GM21825 (cell line): ENCODE data around the gene DEUP1.
A peak's percentile ranks its signal among the peaks of the same experiment; 100 is the strongest.
"Not testable (repeated sequence)": the region's sequence is repeated elsewhere in the genome, so short reads cannot be mapped to it uniquely, and the experiment has no call there.

ENCODE experiments used
- ATAC-seq: cut with Tn5 transposase; IDR thresholded peaks from one replicate; pipeline ENCODE4 v1.9.1; 2021; ENCODE audit warnings: mild to moderate bottlenecking, moderate library complexity; ENCODE audit not compliant: unreplicated experiment

DEUP1 gene

DNA sequence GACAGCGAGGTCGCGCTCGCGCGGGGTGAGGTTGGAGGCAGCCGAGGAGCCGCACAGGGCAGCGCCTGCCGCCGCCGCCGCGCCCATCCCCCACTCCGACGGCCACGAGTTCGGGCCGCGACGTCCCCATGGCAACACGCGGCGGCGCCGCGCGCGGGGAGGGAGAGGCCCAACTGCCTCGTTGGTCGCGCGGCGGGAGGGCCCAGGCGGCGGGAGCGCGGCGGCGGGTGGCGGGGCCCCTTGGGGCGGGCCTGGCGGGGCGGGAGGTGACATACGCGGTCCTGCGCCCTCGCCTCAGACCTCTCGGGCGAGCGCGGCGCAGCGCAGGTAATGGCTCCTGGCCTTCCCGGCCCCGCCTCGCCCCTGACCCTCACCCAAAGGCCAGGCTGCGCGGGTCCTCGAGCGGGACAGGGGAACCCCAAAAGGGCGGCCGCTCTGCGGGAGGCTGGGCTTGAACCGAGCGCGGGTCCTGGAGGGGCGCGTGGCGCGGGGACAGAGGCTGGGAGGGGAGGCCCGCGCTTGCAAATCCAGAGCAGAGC lies at the start of gene DEUP1:
Gene DEUP1, plus strand, starts transcription at position 297 of the 539 bp plus-strand sequence. CDS start 1,518 bp downstream, outside the sequence.
- no peak for ATAC-seq

DNA sequence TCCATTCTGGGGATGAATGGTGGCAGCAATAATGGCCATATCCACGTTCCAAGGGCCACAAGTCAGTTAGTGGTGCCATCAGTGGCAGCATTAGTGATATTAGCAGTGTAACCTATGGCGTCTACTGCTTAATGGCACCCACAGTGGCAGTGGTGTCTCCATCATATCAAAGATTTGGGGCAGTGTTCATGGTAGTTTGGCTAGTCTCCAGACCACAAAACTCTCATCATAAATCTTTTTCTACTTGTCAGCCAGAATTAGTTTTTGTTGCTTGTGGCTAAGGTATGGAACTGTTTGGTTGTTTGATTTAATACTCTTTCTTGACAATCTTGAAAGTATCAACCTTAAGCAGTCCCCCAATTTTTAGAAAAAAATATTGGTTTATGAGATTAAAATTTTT lies 45.1 kb upstream of the DEUP1 start:
- no peak for ATAC-seq

GRCh38 chr11:93287434-93287833 lies 43.1 kb upstream of the DEUP1 start:
- no peak for ATAC-seq

DNA sequence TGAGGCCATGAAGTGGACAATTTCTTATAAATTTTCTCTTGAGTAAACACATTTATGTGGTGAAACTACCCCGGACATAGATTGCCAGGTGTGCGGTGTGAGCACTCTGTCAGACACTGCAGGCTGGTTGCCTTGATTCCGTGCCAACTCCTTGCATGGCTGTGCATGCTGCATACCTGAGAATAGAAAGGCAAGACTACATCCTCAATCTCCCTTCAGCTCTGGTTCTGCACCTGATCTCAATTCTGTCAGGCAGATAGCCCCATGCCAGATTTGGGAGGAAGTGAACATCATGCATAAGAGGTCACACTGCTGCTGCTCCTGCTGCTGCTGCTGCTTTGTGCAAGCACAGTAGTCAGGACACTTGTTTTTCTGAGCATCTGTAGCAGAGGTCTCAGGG lies 42.5 kb upstream of the DEUP1 start:
- peak; percentile 55 for ATAC-seq

- ATAC-seq = peak; percentile 48
These were observed 41.8 kb upstream of the DEUP1 start for GRCh38 chr11:93288767-93289166.

DNA sequence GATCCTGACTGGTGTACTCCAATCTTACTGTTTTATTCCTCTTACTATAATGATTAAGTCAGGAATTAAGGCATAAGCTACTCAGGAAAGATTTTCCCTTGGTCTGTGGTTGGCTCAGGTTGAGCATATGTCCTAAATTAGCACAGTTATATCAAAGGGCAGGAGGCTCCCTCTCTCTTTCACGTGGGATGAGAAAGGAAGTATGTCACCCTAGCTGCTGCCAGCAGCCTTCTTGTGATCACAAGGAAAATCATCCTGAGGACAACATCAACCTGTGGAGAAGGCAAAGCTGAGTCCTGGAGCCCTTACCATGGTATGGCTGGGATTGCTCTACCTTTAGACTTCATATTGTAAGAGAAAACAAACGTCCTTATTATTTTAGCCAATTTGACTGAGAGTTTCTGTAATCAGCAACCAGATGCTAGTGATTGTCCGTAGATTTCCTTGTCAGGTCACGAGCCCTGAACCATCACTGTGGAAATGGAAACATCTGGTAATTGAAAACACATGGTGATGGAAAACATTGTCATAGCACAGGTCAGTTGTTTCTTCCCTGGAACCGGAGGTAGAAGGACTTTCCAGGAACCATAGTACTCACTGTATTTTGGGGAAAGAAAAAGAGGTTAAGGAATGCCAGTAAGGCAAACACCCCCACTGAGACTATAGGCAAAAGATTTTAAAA lies 40.6 kb upstream of the DEUP1 start:
- ATAC-seq = no peak

- ATAC-seq = no peak
These were observed 39.4 kb upstream of the DEUP1 start for GRCh38 chr11:93291110-93291509.

DNA sequence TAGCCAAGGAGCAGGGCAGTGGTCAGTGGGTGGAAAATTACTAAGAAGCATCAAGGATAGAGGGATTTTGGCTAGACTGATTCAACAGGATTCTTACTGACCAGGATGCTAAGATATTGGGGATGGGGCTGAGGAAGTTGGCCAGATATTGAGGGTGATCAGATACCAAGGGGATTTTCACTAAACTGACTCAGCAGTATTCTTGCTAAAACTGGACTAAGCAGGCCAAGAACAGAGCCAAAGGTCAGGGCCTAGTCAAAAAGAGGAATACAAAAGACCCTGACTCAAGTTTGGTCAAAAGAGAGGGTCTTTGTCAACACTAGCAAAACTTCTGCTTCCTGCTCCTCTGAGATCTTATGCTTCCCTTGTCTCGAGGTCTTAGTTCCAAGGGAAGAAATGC lies 38.6 kb upstream of the DEUP1 start:
- ATAC-seq = no peak

GRCh38 chr11:93295921-93296575 lies 34.5 kb upstream of the DEUP1 start:
- no peak for ATAC-seq

DNA sequence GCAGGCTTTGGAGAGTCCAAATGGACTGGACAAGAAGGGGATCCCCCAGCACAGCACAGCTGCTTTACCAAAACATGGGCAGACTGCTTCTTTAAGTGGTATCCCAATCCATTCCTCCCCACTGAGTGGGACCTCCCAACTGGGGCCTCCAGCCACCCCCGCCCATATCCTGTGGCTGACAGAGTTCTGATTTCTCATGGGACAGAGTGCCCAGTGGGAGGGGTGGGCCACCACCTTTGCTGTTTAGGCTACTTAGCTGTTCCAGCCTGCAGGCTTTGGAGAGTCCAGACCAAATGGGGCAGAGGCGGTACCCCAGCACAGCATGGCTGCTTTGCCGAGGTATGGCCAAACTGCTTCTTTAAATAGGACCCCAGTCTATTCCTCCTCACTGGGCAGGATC lies 26.9 kb upstream of the DEUP1 start:
- no peak for ATAC-seq

DNA sequence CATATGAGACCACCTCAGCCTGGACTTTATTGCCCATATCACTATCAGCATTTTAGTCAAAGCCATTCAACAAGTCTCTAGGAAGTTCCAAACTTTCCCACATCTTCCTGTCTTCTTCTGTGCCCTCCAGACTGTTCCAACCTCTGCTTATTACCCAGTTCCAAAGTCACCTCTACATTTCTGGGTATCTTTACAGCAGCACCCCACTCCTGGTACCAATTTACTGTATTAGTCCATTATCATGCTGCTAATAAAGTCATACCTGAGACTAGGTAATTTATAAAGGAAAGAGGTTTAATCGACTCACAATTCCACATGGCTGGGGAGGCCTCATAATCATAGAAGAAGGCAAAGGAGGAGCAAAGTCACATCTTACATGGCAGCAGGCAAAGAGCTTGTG lies 16.1 kb upstream of the DEUP1 start:
- ATAC-seq = not testable (repeated sequence)

DNA sequence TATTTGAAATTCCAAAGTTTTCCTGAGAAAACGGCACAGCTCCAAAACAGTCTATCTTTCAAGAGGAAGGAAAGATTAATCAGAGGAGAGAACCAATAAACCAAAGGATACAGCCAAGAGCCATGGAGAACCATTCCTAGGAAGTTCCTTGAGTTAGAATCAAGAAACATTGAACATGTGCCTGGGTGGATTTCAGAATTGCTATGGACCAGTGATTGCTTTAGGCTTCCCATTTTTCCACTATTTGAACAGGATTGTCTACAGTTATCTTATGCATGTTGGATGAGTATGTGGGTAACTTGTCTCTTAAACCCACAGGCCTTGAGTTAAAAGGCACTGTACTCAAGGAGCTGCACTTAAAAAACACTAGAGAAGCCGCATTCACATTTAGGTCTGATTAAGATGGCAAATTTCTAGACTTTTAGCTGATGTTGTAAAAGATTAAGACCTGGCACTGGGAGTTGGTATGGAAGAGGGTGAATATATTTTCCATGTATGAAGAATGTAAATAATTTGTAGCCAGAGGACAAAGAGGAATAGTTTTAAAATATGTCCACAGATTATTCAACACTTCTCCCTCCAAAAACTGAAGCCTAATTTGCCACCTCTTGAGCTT lies 11.2 kb upstream of the DEUP1 start:
- ATAC-seq = no peak

DNA sequence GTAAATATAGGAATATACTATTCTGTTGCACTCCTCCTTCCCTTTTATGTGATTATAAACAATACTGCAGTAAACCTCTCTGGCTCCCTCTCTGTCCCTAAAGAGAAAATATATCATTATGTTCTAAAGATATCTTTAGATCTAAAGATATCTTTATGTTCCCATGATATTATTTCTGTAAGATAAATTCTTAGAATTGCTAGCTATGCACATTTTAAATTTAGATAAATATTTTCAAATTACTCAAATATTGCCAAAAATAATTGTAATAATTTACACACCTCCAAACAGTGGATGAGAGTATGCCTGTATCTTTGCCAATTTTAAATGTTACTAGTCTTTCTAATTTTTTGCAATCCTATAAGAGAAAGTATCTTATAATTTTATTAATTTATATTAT lies 10.3 kb upstream of the DEUP1 start:
- no peak for ATAC-seq

DNA sequence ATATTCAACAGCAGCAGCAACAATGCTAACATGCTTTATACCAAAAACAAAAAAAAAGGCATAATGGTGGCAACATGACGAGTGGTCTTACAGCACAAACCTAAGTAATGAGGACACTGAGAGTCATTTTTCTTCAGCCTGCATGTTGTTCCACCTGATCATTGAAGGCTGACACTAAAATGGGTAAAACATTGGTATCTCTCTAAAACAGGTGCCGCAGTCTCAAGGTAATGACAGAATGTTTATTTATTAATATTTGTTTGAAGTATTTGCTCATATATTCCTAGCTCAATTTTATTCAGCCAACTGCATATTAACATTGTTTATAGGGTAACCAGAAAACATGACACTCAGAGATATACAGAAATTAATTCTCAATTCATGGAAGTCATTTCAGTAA lies 8.3 kb upstream of the DEUP1 start:
- ATAC-seq = no peak

- ATAC-seq = no peak
These were observed 6.8 kb upstream of the DEUP1 start for GRCh38 chr11:93323747-93324146.

DNA sequence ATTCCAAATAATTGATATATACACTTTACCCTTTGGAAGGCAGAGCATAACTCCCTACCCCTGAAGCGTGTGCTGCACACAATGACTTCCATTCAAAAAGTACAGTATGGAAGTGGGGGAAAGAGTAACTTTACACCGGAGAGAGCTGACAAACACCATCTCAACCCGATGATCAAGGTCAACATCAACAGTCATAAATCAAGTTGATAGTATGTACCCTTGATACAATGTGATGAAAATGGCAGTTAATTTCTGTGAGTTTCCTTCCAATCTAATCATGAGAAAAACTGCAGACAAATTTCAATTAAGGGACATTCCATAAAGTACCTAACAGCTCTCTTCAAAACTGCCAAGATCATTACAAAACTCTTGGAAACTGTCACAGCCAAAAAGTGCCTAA lies 6.0 kb upstream of the DEUP1 start:
- ATAC-seq = no peak

DNA sequence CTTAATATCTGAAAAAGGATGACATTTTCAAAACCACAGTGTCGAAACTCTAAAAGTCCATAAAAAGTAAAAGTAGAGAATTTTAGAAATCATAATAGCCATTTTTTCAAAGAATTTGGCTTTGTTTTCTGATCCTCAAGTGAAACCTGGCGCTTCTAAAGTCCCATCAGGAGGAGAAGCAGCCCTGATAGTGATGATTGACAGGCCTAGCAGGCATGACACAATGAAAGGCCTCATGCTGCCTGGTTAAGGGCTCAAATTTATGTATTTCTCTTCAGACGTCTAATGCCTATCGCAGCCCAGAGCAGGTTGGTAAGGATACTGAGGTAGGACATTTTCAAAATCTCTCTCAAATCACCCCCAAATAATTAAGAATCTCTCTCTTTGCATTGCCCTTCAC lies 3.9 kb upstream of the DEUP1 start:
- no peak for ATAC-seq

- ATAC-seq = no peak
These were observed 551 bp upstream of the DEUP1 start for GRCh38 chr11:93329936-93330445.

DNA sequence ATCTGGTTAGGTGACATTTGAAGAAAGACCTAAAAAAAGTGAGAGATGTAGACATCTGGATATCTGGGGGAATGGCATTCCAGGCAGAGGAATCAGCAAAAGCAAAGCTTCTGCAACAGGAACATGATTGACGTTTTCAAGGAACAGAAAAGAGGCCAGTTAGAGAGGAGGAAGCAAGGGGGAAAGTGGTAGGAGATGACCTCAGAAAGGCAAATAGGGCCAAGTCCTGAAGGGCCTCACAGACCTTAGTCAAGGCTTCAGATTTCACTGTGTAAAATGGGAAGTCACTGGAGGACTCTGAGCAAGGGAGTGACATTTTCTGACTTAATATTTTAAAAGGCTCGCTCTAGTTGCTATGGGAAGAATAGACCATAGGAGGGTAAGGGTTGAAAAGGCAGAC lies 9.7 kb downstream of the DEUP1 start:
- ATAC-seq = no peak

DNA sequence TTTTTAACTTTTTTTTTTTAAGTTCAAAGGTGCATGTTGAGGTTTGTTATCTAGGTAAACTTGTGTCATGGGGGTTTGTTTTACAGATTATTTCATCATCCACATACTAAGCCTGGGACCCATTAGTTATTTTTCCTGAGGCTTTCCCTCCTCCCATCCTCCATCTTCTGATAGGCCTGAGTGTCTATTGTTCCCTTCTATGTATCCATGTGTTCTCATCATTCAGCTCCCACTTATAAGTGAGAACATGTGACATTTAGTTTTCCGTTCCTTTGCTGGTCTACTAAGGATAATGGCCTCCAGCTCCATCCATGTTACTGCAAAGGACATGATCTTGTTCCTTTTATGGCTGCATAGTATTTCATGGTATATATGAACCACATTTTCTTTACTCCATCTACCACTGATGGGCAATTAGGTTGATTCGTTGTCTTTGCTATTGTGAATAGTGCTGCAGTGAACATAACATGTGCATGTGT lies 14.4 kb downstream of the DEUP1 start:
- ATAC-seq = no peak

DNA sequence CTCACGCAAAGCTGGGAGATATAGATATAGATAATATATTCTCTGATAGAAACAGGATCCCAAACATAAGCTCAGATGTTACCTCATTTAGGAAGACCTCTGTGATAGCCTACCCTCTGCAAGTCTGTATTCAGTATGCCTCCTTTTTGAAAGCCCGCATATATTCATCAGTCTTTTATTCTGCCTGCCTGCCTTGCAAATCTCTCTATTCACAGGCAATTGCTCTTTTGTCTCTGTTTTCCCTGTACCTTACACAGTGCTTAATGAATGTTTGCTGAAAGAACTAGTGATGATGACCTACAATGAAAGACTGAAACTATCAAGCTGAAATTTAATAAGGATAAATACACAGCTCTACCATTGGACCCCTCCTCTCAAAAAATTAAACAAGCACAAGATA lies 18.4 kb downstream of the DEUP1 start:
- no peak for ATAC-seq

DNA sequence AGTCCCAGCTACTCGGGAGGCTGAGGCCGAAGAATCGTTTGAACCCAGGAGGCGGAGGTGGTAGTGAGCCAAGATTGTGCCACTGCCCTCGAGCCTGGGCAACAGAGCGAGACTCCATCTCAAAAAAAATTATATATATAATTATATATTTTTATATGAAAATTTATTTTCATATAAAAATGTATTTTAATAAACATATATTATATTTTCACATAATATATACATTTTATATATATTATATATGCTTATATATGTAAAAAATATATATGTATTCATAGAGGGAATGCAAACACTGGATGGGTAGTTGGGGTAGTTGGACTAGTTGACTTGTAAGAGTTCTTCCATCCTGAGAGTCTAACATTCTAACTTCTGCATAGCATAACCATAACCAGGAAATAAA lies 20.3 kb downstream of the DEUP1 start:
- ATAC-seq = no peak
